ENCODE measurements around the gene NELFB.

GRCh38 chr9:137233143-137233980 is 21.8 kb upstream of the NELFB start:
- TF ChIP-seq EZH2 (IDR thresholded peaks at IDR 0.05; ENCODE audit: borderline replicate concordance, insufficient read depth, low read depth, low read length, poor library complexity, severe bottlenecking) (no peak), CTCF (IDR thresholded peaks at IDR 0.05) (no peak)

Measured in B cell (primary cell).